Hypothalamus (tissue), 51 donors: Measurements from ENCODE around the gene PEX6.
"Not testable (repeated sequence)": the region's sequence is repeated elsewhere in the genome, so short reads cannot be mapped to it uniquely, and the experiment has no call there.

Experiments used
- DNase-seq, 51 donors: peaks; one replicate each; lab custom pipeline; 2025; lab: John Stamatoyannopoulos, UW

PEX6 gene

DNA sequence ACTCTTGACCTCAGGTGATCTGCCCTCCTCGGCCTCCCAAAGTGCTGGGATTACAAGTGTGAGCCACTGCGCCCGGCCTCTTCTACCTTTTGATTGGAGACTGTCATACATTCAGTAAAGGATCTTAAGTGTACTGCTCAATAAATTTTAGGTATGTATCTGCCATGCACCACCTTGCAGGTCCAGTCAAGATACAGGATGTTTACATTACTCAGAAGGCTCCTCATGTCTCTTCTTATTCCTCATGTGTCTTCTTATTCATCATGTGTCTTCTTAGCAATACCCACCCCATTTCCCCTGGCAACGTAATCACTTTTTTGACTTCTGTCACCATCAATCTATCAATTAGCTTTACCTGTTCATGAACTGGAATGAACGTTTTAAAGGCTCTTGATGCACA, 26.9 kb upstream of the PEX6 start:
- no peak for DNase-seq

DNA sequence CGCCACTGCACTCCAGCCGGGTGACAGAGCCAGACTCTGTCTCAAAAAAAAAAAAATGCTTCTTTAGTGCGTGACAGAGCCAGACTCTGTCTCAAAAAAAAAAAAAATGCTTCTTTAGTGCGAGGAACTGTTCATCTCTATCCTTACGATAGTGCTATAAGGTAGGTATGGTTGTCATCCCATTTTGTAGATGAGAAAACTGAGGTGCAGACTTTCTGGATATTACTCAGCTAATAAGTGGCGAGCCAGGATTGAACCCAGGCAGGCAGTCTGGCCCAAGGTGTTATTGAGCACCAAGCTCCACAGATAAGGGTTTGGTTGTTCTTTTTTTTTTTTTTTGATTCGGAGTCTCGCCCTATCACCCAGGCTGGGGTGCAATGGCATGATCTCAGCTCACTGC, 22.9 kb upstream of the PEX6 start:
- DNase-seq = no peak

- not testable (repeated sequence) for DNase-seq
Observed at GRCh38 chr6:42998205-42998604, 19.2 kb upstream of the PEX6 start.

DNA sequence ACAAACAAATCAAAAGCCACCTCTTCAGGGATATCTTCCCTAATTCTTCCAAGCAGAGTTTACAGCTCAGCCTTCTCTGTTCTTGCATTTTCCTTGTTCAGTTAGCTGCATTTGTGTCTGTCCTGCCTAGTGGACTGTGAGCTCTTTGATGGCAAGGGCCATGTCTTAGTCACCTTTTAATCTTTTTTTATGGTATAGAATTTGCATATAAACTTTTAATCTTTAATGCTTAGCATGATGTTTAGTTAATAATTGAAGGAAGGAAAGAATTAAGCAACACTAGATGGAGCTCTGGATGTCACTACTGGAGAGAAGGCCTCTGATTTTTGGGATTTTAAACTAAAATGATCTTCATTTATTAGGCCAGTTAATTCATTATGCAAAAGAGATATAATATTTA, 17.5 kb upstream of the PEX6 start:
- no peak for DNase-seq

DNA sequence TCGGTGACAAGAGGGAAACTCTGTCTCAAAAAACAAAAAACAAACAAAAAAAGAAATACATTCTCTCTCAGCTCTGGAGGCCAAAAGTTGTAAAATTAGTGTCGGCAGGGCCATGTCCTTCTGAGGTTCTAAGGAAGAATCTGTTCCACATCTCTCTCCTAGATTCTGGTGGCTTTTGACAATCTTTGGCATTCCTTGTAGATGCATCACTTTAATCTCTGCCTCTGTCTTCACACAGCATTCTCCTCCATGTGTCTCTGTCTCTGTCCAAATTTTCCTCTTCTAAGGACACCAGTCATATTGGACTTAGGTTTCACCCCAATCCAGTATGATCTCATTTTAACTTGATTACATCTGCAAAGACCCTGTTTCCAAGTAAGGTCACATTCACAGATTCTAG, 14.5 kb upstream of the PEX6 start:
- no peak for DNase-seq

DNA sequence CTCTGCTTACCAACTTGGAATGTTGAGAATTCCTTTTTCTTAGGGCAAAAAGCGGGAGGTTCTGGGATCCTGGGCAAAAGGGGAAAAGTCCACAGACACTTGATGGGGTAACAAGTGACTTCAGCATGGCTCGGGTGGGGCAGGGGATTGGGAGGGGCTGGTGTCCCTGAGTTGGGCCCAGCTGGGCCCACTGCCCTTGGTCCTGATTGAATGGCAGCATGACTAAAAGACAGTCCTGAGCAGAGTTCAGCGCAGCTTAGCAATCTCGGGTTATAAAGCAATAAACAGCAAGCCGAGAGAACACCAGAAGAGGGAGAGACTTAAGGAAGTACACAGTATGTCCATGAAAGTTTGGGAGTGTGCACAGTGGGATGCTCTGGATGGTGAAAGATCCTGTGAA, 10.9 kb upstream of the PEX6 start:
- DNase-seq = no peak

- no peak for DNase-seq
Observed at GRCh38 chr6:42988486-42989020, 9.6 kb upstream of the PEX6 start.

DNA sequence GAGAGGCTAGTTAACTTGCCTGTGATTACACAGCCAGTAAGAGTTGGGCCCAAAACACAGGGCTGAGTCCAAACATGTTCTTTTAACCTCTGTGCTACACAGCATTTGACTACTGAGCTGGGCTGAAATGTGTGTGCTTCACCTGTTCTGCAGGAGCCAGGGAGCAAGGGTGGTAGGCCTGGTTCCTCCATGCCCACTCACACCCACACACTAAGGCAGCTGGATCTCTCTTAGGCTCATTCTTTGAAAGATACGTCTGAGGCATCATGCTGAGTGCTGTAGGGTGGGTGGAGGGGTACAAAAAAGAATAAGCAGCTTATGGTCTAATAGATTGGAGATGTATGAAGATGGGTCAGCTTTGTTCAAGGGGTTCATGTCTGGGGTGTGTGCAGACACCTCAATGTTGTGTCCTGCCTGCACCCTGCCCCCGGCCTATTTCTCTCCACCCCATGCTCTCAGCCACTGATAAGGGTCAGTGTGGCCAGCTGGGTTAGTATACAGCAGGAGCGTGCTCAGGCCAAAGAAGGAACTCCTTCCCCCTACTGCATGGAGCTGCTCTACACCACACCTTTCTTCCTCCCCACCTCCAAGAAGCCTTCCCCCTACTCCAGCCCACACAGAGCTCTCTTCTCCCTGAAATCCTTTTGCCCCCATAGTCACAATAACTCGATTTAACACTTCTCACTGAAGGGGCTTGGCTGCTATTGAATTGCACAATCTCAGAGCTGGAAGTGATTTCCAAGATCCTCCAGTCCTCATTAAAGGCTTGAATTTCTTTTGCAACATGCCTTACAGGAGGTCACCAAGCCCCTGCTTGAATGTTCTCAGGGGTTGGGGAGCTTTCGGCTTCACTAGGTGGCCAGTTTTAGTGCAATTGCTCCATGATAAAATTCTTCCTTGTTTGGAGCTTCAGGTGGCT, 8.8 kb upstream of the PEX6 start:
- no peak for DNase-seq

DNA sequence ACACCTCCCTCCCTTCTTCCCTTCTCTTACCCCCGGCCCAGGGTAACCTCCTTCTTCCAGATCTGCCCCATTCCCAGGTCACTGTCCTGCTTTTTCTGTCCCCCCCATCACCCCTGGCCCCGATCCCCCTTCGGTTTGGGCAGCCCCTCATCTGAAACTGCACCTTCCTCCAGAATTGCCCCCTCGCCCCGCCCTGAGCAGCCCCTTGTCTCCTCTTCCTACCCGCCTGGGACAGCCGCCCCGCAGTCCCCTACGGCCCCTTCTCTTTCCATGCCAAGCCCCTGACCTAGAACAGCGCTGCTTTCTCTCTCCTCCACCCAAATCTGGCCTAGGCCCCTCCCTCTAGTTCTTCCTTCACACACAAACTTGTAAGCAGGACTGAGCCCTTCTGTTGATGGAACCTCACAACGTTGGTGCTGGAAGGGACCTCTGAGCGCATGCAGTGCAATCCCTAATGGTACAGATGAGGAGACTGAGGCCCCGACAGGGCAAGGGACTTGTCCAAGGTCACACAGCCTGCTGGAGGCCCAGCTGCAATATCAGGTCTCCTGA, 6.0 kb upstream of the PEX6 start:
- DNase-seq = peak in 2 of 51 donors; percentile 26 to 38

DNA sequence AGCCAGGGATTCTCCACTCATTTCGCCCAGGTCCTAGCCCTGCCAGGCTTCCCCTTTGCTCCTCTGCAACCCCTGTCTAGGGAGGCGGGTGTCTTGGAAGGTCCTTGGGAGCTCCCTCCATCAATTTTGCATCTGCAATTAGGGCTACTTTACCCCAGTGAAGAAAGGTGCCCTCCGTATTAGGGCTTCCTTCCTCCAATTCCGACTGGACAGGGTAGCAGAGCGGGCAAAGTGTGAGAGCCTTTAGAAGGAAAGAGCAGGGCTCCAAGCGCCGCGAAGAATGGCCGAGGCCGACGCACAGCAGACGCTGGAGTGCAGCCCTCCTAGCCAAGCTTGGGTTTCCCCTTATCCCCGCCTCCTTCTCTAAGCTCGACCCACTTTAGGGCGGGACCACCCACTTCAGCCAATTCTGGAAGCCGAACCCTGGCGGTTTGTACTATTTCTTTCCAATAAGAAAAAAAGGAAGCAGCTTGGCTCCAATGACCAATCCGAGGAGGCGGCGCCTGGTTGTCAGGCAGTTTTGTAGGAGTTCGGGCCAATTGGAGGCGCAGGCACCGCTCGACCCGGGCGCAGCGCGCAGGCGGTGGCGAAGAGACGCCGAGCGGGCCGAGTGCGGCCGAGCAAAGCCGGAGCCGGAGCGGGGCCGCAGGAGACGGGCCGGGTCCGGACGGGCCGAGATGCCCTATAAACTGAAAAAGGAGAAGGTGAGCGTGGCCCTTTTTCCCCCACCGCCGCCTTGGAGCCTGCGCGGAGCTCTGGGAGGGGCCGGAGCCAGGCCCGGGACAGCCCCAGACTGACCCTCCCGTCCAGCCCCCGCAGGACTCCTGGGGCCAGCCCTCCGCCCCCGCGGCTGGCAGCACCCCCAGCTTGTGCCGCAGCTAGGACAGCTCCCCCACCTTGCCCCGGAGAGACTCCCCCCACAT, 5.3 kb upstream of the PEX6 start, which contains the start of gene PPP2R5D:
Gene PPP2R5D, plus strand, starts transcription at position 570 of the 923 bp plus-strand sequence. Its CDS starts 108 bp downstream, at position 678.
- peak; percentile 47 to 99 (median 95) for DNase-seq

GRCh38 chr6:42981836-42982235, 2.9 kb upstream of the PEX6 start:
- DNase-seq = no peak

DNA sequence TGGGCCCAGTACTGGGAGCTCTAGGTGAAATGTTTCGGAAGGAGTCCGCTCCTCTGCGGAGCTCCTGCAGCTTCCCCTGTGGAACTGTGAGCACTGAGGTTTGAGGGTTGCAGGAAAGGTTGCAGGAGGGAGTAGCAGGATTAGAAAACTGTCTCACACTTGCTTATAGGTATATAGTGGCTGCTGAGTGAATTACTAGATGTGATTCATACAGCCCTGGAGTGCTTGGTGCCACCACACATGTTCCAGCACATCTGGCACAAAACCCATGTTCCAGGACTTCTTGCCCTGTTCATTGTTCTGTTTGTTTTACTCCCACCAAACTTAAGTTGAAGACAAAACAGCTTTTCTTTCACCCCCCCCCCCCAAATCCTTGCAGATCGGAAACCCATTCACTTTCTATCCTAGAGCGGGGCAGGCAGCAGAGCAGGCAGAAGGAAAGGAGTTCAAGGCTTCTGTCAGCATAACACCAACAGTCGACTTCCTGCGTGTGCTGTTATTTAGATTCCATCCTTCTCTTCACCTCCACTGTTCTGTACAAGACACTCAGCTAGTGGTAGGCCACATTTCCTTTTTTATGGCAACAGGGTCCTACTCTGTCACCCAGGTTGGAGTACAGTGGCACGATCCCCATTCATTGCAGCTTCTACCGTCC, 669 bp upstream of the PEX6 start:
- peak in 3 of 51 donors; percentile 41 to 74 (median 64) for DNase-seq

- DNase-seq = peak in 7 of 51 donors; percentile 12 to 60 (median 41)
Observed at GRCh38 chr6:42978487-42978838, 518 bp downstream of the PEX6 start.

DNA sequence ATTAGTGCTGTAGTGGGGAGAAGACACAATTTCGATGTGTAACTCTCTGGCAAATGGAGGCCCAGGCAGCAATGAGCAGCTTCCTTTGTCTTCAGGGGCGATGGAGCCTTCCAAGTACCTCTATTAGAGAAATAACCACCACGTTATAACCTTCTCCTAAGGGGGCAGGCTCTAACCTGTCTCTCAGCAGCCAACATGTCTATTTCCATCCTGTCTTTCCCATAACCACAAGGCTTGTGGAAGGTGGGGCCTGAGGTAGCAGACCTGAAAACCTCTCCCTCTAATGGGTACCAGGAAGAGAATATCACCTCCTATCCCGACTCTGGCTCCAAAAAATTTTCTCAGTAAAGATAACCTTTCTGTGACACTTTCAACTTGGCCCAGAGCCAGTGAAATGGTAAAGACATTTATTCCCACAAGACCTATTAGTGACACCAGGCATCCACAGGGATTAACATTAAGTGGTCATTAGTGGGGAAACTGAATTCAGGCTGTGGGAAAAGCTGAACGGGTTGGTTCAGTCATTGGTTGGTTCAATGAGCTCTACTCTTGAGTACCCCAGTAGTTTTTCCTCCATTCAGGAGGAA, 4.0 kb downstream of the PEX6 start:
- DNase-seq = no peak

DNA sequence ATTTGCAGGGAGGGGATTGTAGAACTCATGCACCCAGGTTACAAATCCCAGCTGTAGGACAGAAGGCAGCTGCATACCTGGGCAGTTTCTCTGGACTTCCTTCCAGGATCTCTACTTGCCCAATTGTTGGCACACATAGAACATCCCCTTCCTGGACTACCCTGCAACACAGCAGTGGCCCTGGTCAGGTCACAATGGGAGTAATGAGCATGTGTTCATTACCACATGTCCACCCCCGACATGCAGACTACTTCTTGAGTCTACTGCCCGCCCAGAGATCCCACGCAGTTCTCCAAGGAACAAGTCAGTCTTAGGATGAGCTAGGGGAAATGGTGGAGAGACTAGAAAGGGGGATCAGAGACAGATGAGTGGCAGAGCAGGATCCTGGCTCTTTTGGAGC, 5.1 kb downstream of the PEX6 start:
- no peak for DNase-seq

- no peak for DNase-seq
Observed at GRCh38 chr6:42971746-42972327, 7.1 kb downstream of the PEX6 start.

- DNase-seq = no peak
Observed at GRCh38 chr6:42970871-42971612, 7.9 kb downstream of the PEX6 start.

DNA sequence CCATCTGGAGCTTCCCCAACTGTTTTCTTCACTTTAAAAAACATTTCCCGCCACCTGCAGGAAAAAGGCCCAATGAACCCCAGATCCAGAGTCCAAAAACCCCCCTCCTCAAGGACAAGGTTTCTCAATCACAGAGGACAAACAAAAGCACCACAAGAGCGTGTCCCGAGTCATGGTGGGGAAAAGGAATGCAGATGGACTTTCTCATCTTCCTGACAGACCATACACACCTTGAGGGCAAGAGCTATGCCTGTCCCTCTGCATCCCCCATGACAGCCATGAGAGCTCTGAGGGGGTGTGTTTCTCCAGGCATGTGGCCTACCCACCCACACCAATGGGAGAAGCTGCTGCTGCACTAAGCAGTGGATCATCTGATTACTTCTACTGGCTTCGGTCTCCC, 9.0 kb downstream of the PEX6 start:
- no peak for DNase-seq

- DNase-seq = no peak
Observed at GRCh38 chr6:42969431-42969830, 9.6 kb downstream of the PEX6 start.
